K562 (cell line): ENCODE measurements around the gene PYROXD2. TPM values are rescaled to one million over a fixed set of nuclear protein-coding genes. Genes with fewer than 3 reads are reported as not detected.

Source experiments
- CREB3L1 ChIP-seq: fragments of 450-650 bp; IDR thresholded peaks from 2 replicates; pipeline ENCODE4 v1.6.1; 2014; ENCODE audit warnings: low read depth, mild to moderate bottlenecking, moderate library complexity, borderline replicate concordance
- FOXJ3 ChIP-seq: sonication (generic); formaldehyde crosslinking; IDR thresholded peaks from 2 replicates; pipeline ENCODE4 v1.4.0; 2020; ENCODE audit warnings: mild to moderate bottlenecking, missing genetic modification reagents
- GTF3C2 ChIP-seq: IDR thresholded peaks from 3 replicates; pipeline ENCODE4 v1.6.1; 2011; ENCODE audit warnings: borderline replicate concordance, mild to moderate bottlenecking, moderate library complexity; ENCODE audit not compliant: insufficient read length; ENCODE audit errors: extremely low read depth
- HNRNPH1 ChIP-seq: fragments of 200-400 bp; formaldehyde crosslinking; optimal IDR thresholded peaks from 2 replicates; pipeline ENCODE3; 2017; ENCODE audit warnings: low read depth, mild to moderate bottlenecking, low read length, moderate library complexity
- HOMEZ ChIP-seq: fragments of 250-450 bp; sonication (Bioruptor Pico); IDR thresholded peaks from 2 replicates; pipeline ENCODE4 v1.4.0; 2020; ENCODE audit warnings: mild to moderate bottlenecking, moderate library complexity
- KAT2B ChIP-seq: IDR thresholded peaks from one replicate; pipeline ENCODE4 v1.6.1; 2012; ENCODE audit warnings: low read depth, mild to moderate bottlenecking, control low read depth, inconsistent platforms, low read length, moderate library complexity
- LEF1 ChIP-seq: fragments of 450-650 bp; IDR thresholded peaks from 2 replicates; pipeline ENCODE4 v1.6.1; 2016; ENCODE audit warnings: mild to moderate bottlenecking
- MCM7 ChIP-seq, 2 experiments: fragments of 450-650 bp; IDR thresholded peaks; 2 replicates each; pipeline ENCODE4 v1.6.1; 2016 to 2018
- MEIS2 ChIP-seq: fragments of 450-650 bp; IDR thresholded peaks from 2 replicates; pipeline ENCODE4 v1.6.1; 2014; ENCODE audit warnings: mild to moderate bottlenecking; ENCODE audit not compliant: partially characterized antibody
- NCOA2 ChIP-seq, 2 experiments: fragments of 450-650 bp; IDR thresholded peaks; 2 replicates each; pipeline ENCODE4 v1.6.1; 2018; ENCODE audit warnings: mild to moderate bottlenecking in 2 of 2, moderate library complexity in 1 of 2; ENCODE audit not compliant: partially characterized antibody in 2 of 2
- NELFE ChIP-seq: IDR thresholded peaks from 2 replicates; pipeline ENCODE4 v1.6.1; 2011; ENCODE audit warnings: mild to moderate bottlenecking; ENCODE audit not compliant: insufficient read depth, insufficient read length
- NFRKB ChIP-seq: fragments of 450-650 bp; IDR thresholded peaks from 2 replicates; pipeline ENCODE4 v1.6.1; 2016; ENCODE audit warnings: low read depth
- RAD51 ChIP-seq: fragments of 450-650 bp; IDR thresholded peaks from 2 replicates; pipeline ENCODE4 v1.7.1; 2016; ENCODE audit warnings: low read depth, mild to moderate bottlenecking, borderline replicate concordance
- SLC30A9 ChIP-seq: fragments of 250-450 bp; sonication (Bioruptor Pico); IDR thresholded peaks from 2 replicates; pipeline ENCODE4 v1.8.0; 2022; ENCODE audit warnings: mild to moderate bottlenecking, moderate library complexity
- TEAD1 ChIP-seq, 2 experiments: fragments of 450-650 bp in 1 of 2; sonication (generic) in 1 of 2; formaldehyde crosslinking; IDR thresholded peaks; 2 replicates each; pipeline versions ENCODE4 v1.4.0 to v1.8.0; 2020 to 2022; ENCODE audit warnings: mild to moderate bottlenecking in 2 of 2, missing genetic modification reagents in 1 of 2
- THRA ChIP-seq: fragments of 450-650 bp; IDR thresholded peaks from 2 replicates; pipeline ENCODE4 v1.6.1; 2017; ENCODE audit warnings: mild to moderate bottlenecking, moderate library complexity
- ZNF282 ChIP-seq: sonication (generic); formaldehyde crosslinking; IDR thresholded peaks from 2 replicates; pipeline ENCODE4 v1.8.1; 2023; ENCODE audit warnings: missing genetic modification reagents
- ZNF512 ChIP-seq: IDR thresholded peaks from 2 replicates; pipeline ENCODE4 v1.6.1; 2016; ENCODE audit warnings: missing genetic modification characterization, missing compliant biosample characterization
- polyA plus RNA-seq, 8 experiments: library from polyadenylated mRNA; depleted of rRNA in 4 of 8; stranded (reverse) in 5 of 8; unstranded in 3 of 8; fragments of >200 nt; fragmentation: Nextera tagmentation in 2 of 8; fragmentation: Illumina TruSeq in 1 of 8; extraction: Ambion mirVana in 2 of 8; extraction: Trizol in 1 of 8; gene quantifications; 2 replicates each; pipeline versions ENCODE4 v1.2.1 to v1.2.3, GENCODE V29; 2011 to 2014; ENCODE audit warnings: inconsistent platforms in 1 of 8, missing spikeins in 1 of 8
- total RNA-seq, 7 experiments: library from RNA; depleted of rRNA in 6 of 7; stranded (reverse); fragments of >200 nt in 6 of 7; fragmentation: Illumina TruSeq in 2 of 7; extraction: Trizol in 2 of 7; gene quantifications; 2 replicates each; pipeline versions ENCODE4 v1.2.1 to v1.2.3, GENCODE V29; 2011 to 2021; ENCODE audit warnings: low replicate concordance in 1 of 7

The PYROXD2 gene
- total and polyA plus RNA-seq, 9 of the 15 experiments (the other 6 are each of a cell fraction or from before 2014, with no cell fraction given), result 0.14 to 1.4 (median 0.58) TPM

GRCh38 chr10:98361131-98362025, 53.6 kb downstream of the PYROXD2 start (continued):
- TF ChIP-seq GTF3C2, result no peak
- TF ChIP-seq NCOA2 (IDR thresholded peaks at IDR 0.05; ENCODE audit: partially characterized antibody in 2 of 2), result no peak
- TF ChIP-seq NELFE, result no peak
- TF ChIP-seq CREB3L1, result no peak; the same call in 1 of the 2 replicates
- TF ChIP-seq RAD51, result no peak
- TF ChIP-seq KAT2B, result no peak
- no peak for TF ChIP-seq MCM7 (IDR thresholded peaks at IDR 0.05)
- no peak for TF ChIP-seq TEAD1 (CRISPR knock-in tag; IDR thresholded peaks at IDR 0.05)
- TF ChIP-seq LEF1, result peak; percentile 42; the same call in 1 of the 2 replicates
- no peak for TF ChIP-seq ZNF512 (tag)
- no peak for TF ChIP-seq NFRKB
- TF ChIP-seq ZNF282 (CRISPR knock-in tag), result no peak
- TF ChIP-seq HNRNPH1, result no peak
- TF ChIP-seq HOMEZ (CRISPR knock-in tag), result no peak
- TF ChIP-seq MEIS2, result peak; percentile 57
- TF ChIP-seq FOXJ3 (CRISPR knock-in tag), result no peak
- TF ChIP-seq SLC30A9 (CRISPR knock-in tag), result no peak
- no peak for TF ChIP-seq THRA
